HL-60 (cell line): ENCODE results near the gene PAPPA.

Experiments
- GABPA ChIP-seq: IDR thresholded peaks from 2 replicates; pipeline ENCODE4 v1.6.1; 2012; ENCODE audit warnings: low read depth
- TF ChIP-seq, protein P1 (sequence below): IDR thresholded peaks from one replicate; pipeline ENCODE4 v1.5.1; 2011; ENCODE audit warnings: low read length, control low read depth, inconsistent platforms; ENCODE audit not compliant: insufficient read depth

DNA sequence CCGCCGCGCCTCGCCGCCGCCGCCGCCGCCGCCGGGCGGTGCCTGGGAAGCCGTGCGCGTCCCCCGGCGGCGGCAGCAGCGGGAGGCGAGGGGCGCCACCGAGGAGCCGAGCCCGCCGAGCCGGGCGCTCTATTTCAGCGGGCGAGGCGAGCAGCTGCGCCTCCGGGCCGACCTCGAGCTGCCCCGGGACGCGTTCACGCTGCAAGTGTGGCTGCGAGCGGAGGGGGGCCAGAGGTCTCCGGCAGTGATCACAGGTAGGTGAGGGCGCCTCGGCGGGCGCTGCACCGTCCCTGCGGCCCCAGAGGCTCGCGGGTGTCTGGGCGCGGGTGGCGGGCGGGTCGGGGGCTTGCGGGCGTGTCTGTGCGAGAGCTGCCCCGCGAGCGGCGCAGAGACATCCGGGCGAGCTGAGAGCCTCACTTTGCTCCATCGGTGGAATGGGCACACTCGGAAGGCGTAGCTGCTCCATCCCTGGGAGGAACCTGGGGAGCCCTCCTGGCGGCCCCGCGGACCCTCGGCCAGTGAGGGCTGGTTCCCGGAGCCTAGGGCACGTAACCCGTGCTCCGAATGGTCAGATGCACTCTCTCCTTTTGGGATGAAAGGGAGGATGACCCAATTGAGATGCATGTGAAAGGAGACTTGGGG lies 864 bp downstream of the PAPPA start:
- TF ChIP-seq, protein P1, sequence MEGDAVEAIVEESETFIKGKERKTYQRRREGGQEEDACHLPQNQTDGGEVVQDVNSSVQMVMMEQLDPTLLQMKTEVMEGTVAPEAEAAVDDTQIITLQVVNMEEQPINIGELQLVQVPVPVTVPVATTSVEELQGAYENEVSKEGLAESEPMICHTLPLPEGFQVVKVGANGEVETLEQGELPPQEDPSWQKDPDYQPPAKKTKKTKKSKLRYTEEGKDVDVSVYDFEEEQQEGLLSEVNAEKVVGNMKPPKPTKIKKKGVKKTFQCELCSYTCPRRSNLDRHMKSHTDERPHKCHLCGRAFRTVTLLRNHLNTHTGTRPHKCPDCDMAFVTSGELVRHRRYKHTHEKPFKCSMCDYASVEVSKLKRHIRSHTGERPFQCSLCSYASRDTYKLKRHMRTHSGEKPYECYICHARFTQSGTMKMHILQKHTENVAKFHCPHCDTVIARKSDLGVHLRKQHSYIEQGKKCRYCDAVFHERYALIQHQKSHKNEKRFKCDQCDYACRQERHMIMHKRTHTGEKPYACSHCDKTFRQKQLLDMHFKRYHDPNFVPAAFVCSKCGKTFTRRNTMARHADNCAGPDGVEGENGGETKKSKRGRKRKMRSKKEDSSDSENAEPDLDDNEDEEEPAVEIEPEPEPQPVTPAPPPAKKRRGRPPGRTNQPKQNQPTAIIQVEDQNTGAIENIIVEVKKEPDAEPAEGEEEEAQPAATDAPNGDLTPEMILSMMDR = no peak
- TF ChIP-seq GABPA = no peak
